Hepatocyte (in vitro differentiated cells): Measurements from ENCODE around the gene LDLRAD3. TPM values are rescaled to one million over a fixed set of nuclear protein-coding genes. Genes with fewer than 3 reads are reported as not detected.

Experiments used
- DNase-seq: peaks from one replicate; pipeline ENCODE4 v3.0.0-alpha.2; 2016; ENCODE audit warnings: low spot score
- H2AFZ ChIP-seq: fragments of 200-600 bp; sonication (generic); 2 replicates; pipeline ENCODE4 v1.6.0; 2016; ENCODE audit warnings: antibody characterized with exemption, mild to moderate bottlenecking
- H3K27ac ChIP-seq: fragments of 200-600 bp; sonication (generic); 2 replicates; pipeline ENCODE4 v1.5.1; 2016; ENCODE audit warnings: mild to moderate bottlenecking
- H3K27me3 ChIP-seq: fragments of 200-600 bp; sonication (generic); 2 replicates; pipeline ENCODE4 v1.6.1; 2016
- H3K36me3 ChIP-seq: fragments of 200-600 bp; sonication (generic); replicated peaks from 2 replicates; pipeline ENCODE4 v1.5.1; 2016; ENCODE audit warnings: low read depth; ENCODE audit not compliant: insufficient read depth
- H3K4me1 ChIP-seq: fragments of 200-600 bp; sonication (generic); 2 replicates; pipeline ENCODE4 v1.5.1; 2016; ENCODE audit warnings: mild to moderate bottlenecking, moderate library complexity; ENCODE audit not compliant: insufficient read depth
- H3K4me2 ChIP-seq: fragments of 200-600 bp; sonication (generic); 2 replicates; pipeline ENCODE4 v1.6.0; 2016
- H3K4me3 ChIP-seq: fragments of 200-600 bp; sonication (generic); 2 replicates; pipeline ENCODE4 v1.5.1; 2016; ENCODE audit warnings: mild to moderate bottlenecking
- H3K79me2 ChIP-seq: fragments of 200-600 bp; sonication (generic); 2 replicates; pipeline ENCODE4 v1.6.0; 2017; ENCODE audit warnings: mild to moderate bottlenecking
- H3K9me2 ChIP-seq: fragments of 200-600 bp; sonication (generic); replicated peaks from 2 replicates; pipeline ENCODE4 v1.6.0; 2017; ENCODE audit warnings: mild to moderate bottlenecking; ENCODE audit not compliant: insufficient read depth
- H3K9me3 ChIP-seq: fragments of 200-600 bp; sonication (generic); 2 replicates; pipeline ENCODE4 v1.5.1; 2016; ENCODE audit warnings: low read depth, mild to moderate bottlenecking
- H4K20me1 ChIP-seq: fragments of 200-600 bp; sonication (generic); 2 replicates; pipeline ENCODE4 v1.6.0; 2016; ENCODE audit warnings: mild to moderate bottlenecking; ENCODE audit not compliant: insufficient read depth, poor library complexity, severe bottlenecking
- CTCF ChIP-seq: fragments of 200-600 bp; sonication (generic); IDR thresholded peaks from 2 replicates; pipeline ENCODE4 v1.5.1; 2016; ENCODE audit warnings: antibody characterized with exemption, mild to moderate bottlenecking; ENCODE audit not compliant: poor library complexity
- EZH2 ChIP-seq: fragments of 200-600 bp; sonication (generic); IDR thresholded peaks from 2 replicates; pipeline ENCODE4 v1.6.1; 2016; ENCODE audit warnings: antibody characterized with exemption, mild to moderate bottlenecking, borderline replicate concordance
- EZH2phosphoT487 ChIP-seq: fragments of 200-600 bp; sonication (generic); IDR thresholded peaks from one replicate; pipeline ENCODE4 v1.6.1; 2018; ENCODE audit warnings: antibody characterized with exemption, mild to moderate bottlenecking, low read depth, moderate library complexity; ENCODE audit not compliant: unreplicated experiment, severe bottlenecking
- WGBS: methylation state at CpG from one replicate; pipeline ENCODE4 v1.1.6; 2016; ENCODE audit warnings: low lambda C conversion rate; ENCODE audit errors: missing lambda C conversion rate; 5-methylcytosine and 5-hydroxymethylcytosine counted together
- polyA plus RNA-seq: library from polyadenylated mRNA; unstranded; fragments of >200 nt; fragmentation: Nextera tagmentation; extraction: Ambion mirVana; gene quantifications from 2 replicates; pipeline ENCODE4 v1.2.1, GENCODE V29; 2016
- total RNA-seq: library from RNA; depleted of rRNA; stranded (reverse); fragments of >200 nt; gene quantifications from 2 replicates; pipeline ENCODE4 v1.2.3, GENCODE V29; 2014

Gene LDLRAD3
- total and polyA plus RNA-seq, 2 experiments from 2014 or later: 12.2 TPM

GRCh38 chr11:35986947-35987346, 43.1 kb downstream of the LDLRAD3 start:
- H3K27ac ChIP-seq: no peak overlapping the region
- no peak overlapping the region for H3K4me3 ChIP-seq
- H3K9me2 ChIP-seq: no peaks in the 10 kb centered on the region
- WGBS: 62% methylated on average over 3 of the region's 3 CpGs
- no peak for TF ChIP-seq CTCF
- TF ChIP-seq EZH2phosphoT487: no peak
- no peak for TF ChIP-seq EZH2
- no peaks in the 10 kb centered on the region for H3K9me3 ChIP-seq
- no peaks in the 10 kb centered on the region for H4K20me1 ChIP-seq
- H3K4me1 ChIP-seq: peaks cover 3% of the 10 kb centered on the region
- no peaks in the 10 kb centered on the region for H3K27me3 ChIP-seq
- H3K4me2 ChIP-seq: no peak overlapping the region
- H2AFZ ChIP-seq: no peak overlapping the region
- no peaks in the 10 kb centered on the region for H3K36me3 ChIP-seq
- peaks cover 20% of the 10 kb centered on the region for H3K79me2 ChIP-seq
- DNase-seq: no peak

GRCh38 chr11:35990170-35990569, 46.3 kb downstream of the LDLRAD3 start:
- H3K36me3 ChIP-seq: no peaks in the 10 kb centered on the region
- H2AFZ ChIP-seq: no peak overlapping the region
- WGBS: 100% methylated on average over 2 of the region's 2 CpGs
- peaks cover 18% of the 10 kb centered on the region for H3K79me2 ChIP-seq
- no peaks in the 10 kb centered on the region for H3K9me3 ChIP-seq
- H4K20me1 ChIP-seq: no peaks in the 10 kb centered on the region
- H3K4me2 ChIP-seq: no peak overlapping the region
- no peak for TF ChIP-seq EZH2phosphoT487
- no peak for TF ChIP-seq CTCF
- TF ChIP-seq EZH2: no peak
- H3K27me3 ChIP-seq: no peaks in the 10 kb centered on the region
- peaks cover 3% of the 10 kb centered on the region for H3K4me1 ChIP-seq
- H3K27ac ChIP-seq: no peak overlapping the region
- no peak for DNase-seq
- no peaks in the 10 kb centered on the region for H3K9me2 ChIP-seq
- no peak overlapping the region for H3K4me3 ChIP-seq

- H3K4me1 ChIP-seq: peaks cover 3% of the 10 kb centered on the region
- no peaks in the 10 kb centered on the region for H3K27me3 ChIP-seq
- no peak for DNase-seq
- no peaks in the 10 kb centered on the region for H3K9me3 ChIP-seq
- H2AFZ ChIP-seq: no peak overlapping the region
- H4K20me1 ChIP-seq: no peaks in the 10 kb centered on the region
- no peak overlapping the region for H3K4me2 ChIP-seq
- peaks cover 15% of the 10 kb centered on the region for H3K79me2 ChIP-seq
- 91% methylated on average over 3 of the region's 3 CpGs for WGBS
- H3K9me2 ChIP-seq: no peaks in the 10 kb centered on the region
- no peak overlapping the region for H3K4me3 ChIP-seq
- no peaks in the 10 kb centered on the region for H3K36me3 ChIP-seq
- TF ChIP-seq EZH2: no peak
- H3K27ac ChIP-seq: no peak overlapping the region
Observed at GRCh38 chr11:35990816-35991215, 47.0 kb downstream of the LDLRAD3 start.

- no peaks in the 10 kb centered on the region for H3K36me3 ChIP-seq
- H3K27me3 ChIP-seq: no peaks in the 10 kb centered on the region
- no peaks in the 10 kb centered on the region for H4K20me1 ChIP-seq
- H3K9me2 ChIP-seq: no peaks in the 10 kb centered on the region
- TF ChIP-seq EZH2: no peak
- TF ChIP-seq EZH2phosphoT487: no peak
- no peak for TF ChIP-seq CTCF
- H3K4me1 ChIP-seq: peaks cover 3% of the 10 kb centered on the region
- no peak for DNase-seq
- no peaks in the 10 kb centered on the region for H3K9me3 ChIP-seq
- H3K4me3 ChIP-seq: no peak overlapping the region
- H2AFZ ChIP-seq: no peak overlapping the region
- H3K79me2 ChIP-seq: peaks cover 11% of the 10 kb centered on the region
- H3K4me2 ChIP-seq: no peak overlapping the region
- no peak overlapping the region for H3K27ac ChIP-seq
Observed at GRCh38 chr11:35992548-35992947, 48.7 kb downstream of the LDLRAD3 start.
